DMS79 (cell line): Measurements from ENCODE around the gene LPO.

Experiments used
- DNase-seq: peaks from one replicate; lab custom pipeline; 2025; lab: John Stamatoyannopoulos, UW

The LPO gene

GRCh38 chr17:58229384-58229783 is 9.0 kb upstream of the LPO start:
- no peak for DNase-seq

DNA sequence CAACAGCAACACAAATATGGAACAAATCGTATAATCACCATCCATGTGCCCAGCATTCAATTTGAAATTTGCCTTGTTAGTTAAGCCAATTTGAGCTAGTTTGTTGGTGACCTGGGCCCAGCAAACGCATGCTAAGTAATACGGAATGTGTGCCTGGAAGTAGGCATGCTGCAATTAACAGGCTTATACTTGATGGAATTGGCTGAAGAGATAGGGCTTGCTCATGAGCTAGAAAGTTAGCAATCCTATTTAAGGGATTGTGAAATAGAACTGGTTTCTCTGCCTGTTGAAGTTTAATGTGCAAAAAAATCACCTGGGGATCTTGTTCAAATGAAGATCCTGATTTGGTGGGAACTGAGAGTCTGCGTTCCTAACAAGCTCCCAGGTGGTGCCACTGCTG is 8.5 kb upstream of the LPO start:
- DNase-seq: no peak

DNA sequence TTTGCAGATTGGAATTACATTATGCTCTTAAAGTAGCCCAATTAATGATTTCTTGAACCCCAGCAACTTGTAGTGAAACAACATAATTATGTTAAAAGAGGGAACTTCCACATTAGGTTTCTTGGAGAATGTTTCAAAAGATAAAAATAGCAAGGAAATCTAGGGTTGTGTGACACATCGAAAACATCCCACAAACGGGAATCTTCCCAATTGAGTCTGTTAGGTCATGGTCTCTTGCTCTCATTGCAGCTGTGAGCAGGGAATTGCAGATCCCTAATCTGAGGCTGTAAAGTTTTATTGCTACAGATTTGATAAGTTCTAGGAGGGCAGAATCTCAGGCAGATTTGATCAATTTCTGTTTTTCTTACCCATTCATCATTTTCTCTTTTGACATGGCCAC is 6.7 kb upstream of the LPO start:
- DNase-seq: no peak

DNA sequence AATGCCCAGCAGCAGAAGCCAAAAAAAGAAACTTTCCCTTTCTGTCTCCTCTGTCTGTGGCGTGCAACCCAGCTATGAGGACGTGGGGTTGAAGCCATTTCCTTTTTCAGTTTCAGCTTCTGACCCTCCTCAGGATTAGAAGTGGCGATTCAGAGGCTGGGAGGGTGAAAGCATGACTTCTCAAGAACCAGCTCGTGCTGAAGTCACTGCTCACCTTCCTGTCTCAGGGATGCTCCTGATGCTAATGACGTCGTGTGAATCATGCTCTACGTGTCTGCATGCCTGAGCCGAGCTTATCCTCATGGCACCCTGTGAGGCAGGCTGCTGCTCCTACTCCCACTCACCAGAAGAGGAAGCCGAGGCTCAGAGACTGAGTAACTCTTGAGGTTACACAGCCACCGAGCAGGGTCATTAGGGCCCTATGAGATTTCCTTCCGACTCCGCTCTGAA is 5.7 kb upstream of the LPO start:
- no peak for DNase-seq

DNA sequence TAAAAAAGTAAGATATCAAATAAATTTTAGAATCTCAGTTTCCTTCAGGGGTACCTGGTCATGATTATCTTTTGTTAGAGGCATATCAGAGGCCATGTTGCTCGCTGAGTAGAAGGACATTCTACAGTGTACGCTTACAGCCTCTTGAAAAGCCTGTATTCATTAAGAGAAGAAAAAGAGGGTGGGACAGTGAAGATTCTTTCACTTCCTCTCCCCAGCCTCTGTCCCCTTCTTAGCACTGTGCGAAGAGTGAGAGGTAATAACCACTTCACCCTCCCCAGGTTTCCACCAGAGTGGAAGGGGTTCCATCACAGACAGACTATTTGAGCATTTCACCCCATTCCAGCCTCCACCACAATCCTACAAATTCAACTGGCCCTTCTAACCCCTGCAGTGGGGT is 4.8 kb upstream of the LPO start:
- no peak for DNase-seq

DNA sequence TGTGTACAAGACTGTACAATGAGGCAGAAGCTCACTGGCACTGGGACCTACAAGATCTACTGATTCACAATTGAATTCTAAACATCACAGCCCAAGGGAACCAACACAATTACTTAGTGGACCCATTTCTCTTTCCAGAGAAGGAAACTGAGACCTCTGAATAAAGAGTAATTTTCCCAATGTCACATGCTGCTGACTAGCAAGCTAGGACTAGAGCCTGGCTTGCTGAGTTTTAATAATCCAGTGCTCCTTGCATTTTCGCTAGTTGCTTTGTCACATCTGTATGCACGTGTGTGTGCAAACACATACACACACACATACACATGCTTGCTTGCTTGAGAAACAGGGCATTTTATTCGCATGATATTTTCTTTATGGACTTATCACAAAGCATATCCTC is 3.9 kb upstream of the LPO start:
- no peak for DNase-seq

DNA sequence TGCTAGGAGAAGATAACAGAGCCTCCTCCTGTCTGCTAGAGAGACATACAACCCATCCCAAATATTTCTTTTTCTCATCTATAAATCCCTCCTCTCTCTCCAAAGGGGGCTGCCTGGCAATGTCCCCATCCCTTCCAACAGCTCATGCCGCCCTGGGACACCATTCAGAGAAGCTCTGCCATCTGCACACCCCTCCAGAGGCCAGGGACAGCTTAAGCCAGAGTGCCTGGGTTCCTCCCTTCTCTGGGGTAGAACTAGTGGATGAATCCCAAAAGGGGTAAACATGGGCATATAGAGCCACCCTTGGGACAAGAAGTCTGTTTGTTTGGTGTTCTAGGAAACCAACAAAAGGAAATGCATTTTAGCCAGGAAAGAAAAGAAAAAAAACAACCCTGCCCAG is 2.6 kb upstream of the LPO start:
- DNase-seq: no peak

- DNase-seq: no peak
These were observed 2.0 kb upstream of the LPO start for GRCh38 chr17:58236394-58236793.

DNA sequence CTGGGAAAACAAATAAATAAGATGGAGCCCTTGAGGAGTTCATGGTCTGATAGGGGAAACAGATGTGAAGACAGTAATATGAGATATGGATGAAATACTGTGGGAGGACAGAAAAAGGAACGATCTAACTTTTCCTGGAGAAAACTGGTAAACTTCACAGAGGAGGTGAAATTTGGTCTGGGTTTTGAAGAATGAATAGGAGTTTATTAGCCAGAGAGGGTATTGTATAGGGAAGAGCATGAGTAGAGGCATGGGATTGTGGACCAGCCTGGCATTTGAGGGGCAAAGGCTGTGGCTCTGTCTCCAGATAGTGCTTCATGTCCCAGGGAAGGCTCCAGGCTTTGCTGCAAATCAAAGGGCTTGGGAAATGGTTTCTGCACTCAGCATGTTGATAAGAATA is 1.6 kb downstream of the LPO start:
- DNase-seq: no peak

DNA sequence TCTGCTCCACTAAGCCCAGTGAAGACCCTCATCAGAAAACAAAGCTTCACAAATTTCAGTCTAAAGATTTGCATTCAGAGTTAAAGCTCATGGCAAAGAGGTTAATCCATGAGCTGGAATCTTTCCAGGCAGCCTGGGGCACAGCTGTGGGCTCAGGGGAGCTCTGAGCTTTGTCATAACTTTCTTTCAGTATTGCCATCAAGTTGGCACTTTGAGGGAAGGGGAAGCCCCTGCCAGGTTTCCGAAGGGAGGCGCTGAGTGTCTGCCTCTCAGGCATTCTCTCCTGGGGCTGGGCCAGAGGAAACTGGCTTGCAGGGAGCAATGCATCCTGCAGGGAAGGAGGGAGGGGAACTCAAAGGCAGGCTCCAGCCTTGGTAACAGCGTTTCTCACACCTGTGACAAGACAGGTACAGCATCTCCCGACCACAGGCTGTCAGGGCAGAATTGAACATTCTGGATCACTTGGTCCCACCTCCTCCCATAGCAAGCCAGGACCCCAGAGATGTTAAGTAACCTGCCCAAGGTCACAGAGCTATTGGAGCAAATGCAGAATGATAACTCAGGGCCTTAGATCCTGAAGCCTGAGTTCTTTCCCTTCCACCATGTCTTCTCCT is 3.9 kb downstream of the LPO start:
- DNase-seq: no peak

DNA sequence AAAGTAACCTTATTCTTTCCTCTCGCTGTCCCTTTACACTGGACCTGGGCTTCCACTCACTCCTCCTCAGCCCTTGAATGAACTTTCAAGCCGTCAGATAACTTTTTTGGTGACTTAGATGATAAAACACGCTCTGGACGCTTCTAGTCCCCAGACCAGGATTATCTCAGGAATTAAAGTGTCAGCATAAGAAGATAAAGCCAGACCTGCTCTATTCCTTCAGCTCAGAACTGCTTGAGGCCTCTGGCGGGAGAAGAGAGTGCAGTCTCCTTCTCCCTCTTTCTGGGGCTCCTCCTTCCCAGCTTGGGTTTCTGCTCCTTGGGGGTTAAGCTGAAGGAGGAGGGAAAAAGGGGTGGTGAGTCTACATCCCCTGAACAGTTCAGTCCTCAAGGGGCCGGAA is 6.6 kb downstream of the LPO start:
- DNase-seq: no peak

GRCh38 chr17:58245428-58246103 is 7.2 kb downstream of the LPO start:
- no peak for DNase-seq

GRCh38 chr17:58246104-58246740 is 7.8 kb downstream of the LPO start:
- no peak for DNase-seq

DNA sequence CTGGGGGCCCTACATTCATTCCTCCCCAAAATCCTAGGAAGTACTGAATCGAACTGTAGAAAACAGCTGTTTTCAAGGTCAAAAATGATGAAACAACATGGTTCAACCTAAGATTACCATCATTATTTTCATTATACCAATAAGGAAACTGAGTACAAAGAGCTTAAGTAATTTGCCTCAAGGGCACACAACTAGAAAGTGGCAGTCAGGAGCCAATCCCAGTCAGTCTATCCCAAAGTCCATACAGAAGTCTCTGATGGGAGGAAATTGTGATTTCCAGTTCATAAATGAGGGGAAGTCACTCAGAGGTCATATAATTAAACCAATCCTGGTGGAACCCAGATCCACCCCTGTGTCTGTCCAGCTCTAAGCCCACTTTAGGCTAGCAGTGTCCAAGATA is 8.4 kb downstream of the LPO start:
- no peak for DNase-seq

- DNase-seq: no peak
These were observed 9.4 kb downstream of the LPO start for GRCh38 chr17:58247511-58248363.

DNA sequence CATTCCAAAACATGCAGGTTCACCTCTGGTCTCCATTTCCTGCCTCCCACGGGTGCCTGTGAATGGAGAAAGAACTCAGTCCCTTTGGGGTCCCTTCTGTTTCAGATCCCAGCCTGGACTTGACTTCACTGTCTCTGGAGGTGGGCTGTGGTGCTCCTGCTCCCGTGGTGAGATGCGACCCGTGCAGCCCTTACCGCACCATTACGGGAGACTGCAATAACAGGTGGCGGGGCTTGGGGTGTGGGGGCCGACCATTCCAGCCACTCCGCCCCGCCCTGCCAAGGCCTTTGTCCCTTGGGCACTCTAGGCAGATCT is 10.5 kb downstream of the LPO start:
- no peak for DNase-seq

DNA sequence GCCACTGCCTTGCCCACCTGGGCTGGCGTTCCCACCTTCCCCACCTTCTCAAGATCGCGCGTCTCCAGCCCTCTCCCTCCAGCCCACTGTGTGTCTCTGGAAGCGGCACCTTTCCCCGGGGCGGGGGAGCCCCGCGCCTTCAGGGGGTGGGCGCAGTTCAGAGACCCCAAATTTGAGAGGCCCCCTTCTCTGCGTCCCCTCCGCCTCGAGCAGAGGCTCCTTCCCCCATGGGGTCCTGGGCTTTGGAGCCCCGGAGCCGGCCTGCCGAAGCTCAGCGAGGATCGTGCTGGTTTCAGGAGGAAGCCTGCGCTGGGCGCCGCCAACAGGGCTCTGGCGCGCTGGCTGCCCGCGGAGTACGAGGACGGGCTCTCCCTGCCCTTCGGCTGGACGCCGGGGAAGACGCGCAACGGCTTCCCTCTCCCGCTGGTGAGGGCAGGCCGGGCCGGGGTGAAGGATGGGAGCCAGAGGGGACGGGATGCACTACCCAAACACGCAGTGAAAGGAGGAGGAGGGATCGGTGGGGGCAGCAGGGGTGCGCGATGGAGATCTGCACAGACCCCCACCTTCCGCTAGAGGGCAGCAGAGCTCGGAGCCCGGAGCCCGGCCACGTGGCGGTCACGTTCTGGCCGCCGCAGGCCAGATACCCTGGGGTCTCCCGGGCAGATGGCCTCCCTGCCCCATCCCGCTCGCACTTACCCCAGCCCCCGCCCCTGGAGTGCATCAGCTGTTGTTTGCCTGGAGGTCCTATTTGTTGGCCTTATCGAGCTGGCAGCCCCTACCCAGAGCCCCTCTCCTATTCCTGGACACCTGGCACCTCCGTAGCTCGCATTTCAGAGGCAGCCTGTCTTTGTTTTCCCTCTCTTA is 11.1 kb downstream of the LPO start:
- peak; percentile 26 for DNase-seq

GRCh38 chr17:58250344-58251011 is 12.1 kb downstream of the LPO start:
- no peak for DNase-seq

DNA sequence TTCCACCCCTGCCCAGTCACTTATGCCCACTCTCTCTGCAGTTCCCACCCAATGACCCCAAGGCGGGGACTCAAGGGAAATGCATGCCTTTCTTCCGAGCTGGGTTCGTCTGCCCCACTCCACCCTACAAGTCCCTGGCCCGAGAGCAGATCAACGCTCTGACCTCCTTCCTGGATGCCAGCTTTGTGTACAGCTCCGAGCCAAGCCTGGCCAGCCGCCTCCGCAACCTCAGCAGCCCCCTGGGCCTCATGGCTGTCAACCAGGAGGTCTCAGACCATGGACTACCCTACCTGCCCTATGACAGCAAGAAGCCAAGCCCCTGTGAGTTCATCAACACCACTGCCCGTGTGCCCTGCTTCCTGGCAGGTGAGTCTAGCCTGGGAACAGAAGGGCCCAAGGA is 13.8 kb downstream of the LPO start:
- DNase-seq: no peak

- no peak for DNase-seq
These were observed 14.7 kb downstream of the LPO start for GRCh38 chr17:58253082-58253481.

DNA sequence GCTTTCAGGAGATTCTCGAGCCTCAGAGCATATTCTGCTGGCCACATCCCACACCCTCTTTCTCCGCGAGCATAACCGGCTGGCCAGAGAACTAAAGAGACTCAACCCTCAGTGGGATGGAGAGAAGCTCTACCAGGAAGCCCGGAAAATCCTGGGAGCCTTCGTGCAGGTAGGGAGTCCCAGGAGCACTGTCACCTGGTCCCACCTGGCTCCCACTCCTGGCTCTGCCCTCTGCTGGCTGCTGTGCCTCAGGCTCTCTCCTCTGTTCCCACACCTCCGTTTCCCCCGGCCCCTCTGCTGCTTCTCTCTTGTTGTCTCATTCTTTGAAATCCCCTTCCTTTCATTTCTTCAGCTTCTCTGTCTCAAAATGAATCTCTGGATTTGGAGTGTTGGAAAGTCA is 16.4 kb downstream of the LPO start:
- no peak for DNase-seq
